ENCODE data around the gene VPS51.

The VPS51 gene

GRCh38 chr11:65095974-65096806 lies at the start of gene VPS51:
VPS51 (plus strand) TSS chr11:65096214; CDS start chr11:65096251, 37 bp downstream.
- DNase-seq = peak; percentile 85

- DNase-seq = peak; percentile 27
These were observed 48.2 kb upstream of the VPS51 start for GRCh38 chr11:65047581-65048422.

- DNase-seq = no peak
These were observed 44.6 kb upstream of the VPS51 start for GRCh38 chr11:65051398-65051858.

GRCh38 chr11:65053827-65054508 lies 42.0 kb upstream of the VPS51 start:
- peak; percentile 13 for DNase-seq

GRCh38 chr11:65055538-65055937 lies 40.5 kb upstream of the VPS51 start:
- no peak for DNase-seq

GRCh38 chr11:65056999-65057398 lies 39.0 kb upstream of the VPS51 start:
- no peak for DNase-seq

- no peak for DNase-seq
These were observed 38.5 kb upstream of the VPS51 start for GRCh38 chr11:65057526-65057925.

- no peak for DNase-seq
These were observed 38.0 kb upstream of the VPS51 start for GRCh38 chr11:65058012-65058411.

- DNase-seq = no peak
These were observed 37.5 kb upstream of the VPS51 start, which contains the start of gene NAALADL1 for GRCh38 chr11:65058419-65059054. NAALADL1 (minus strand) TSS chr11:65058553; CDS start chr11:65058521, 32 bp downstream.

- no peak for DNase-seq
These were observed 36.5 kb upstream of the VPS51 start for GRCh38 chr11:65059523-65059922.

- DNase-seq = no peak
These were observed 35.8 kb upstream of the VPS51 start for GRCh38 chr11:65059959-65060824.

GRCh38 chr11:65060913-65061408 lies 35.1 kb upstream of the VPS51 start:
- DNase-seq = no peak

GRCh38 chr11:65063532-65063931 lies 32.5 kb upstream of the VPS51 start:
- DNase-seq = no peak

- no peak for DNase-seq
These were observed 31.2 kb upstream of the VPS51 start for GRCh38 chr11:65064847-65065240.

GRCh38 chr11:65065851-65066250 lies 30.2 kb upstream of the VPS51 start:
- DNase-seq = no peak

GRCh38 chr11:65066315-65066714 lies 29.7 kb upstream of the VPS51 start:
- DNase-seq = no peak

- DNase-seq = no peak
These were observed 29.2 kb upstream of the VPS51 start for GRCh38 chr11:65066805-65067291.

GRCh38 chr11:65067446-65067845 lies 28.6 kb upstream of the VPS51 start:
- no peak for DNase-seq

GRCh38 chr11:65069217-65069616 lies 26.8 kb upstream of the VPS51 start:
- DNase-seq = no peak

- no peak for DNase-seq
These were observed 23.9 kb upstream of the VPS51 start for GRCh38 chr11:65071907-65072630.

GRCh38 chr11:65072631-65072966 lies 23.4 kb upstream of the VPS51 start:
- DNase-seq = no peak
